ENCODE data around the gene GLUL. TPM values are rescaled to one million over a fixed set of nuclear protein-coding genes. Genes with fewer than 3 reads are reported as not detected.

Gene GLUL
- total RNA-seq, 3 donors from 2014 or later, result 364 to 851 (median 517) TPM

DNA sequence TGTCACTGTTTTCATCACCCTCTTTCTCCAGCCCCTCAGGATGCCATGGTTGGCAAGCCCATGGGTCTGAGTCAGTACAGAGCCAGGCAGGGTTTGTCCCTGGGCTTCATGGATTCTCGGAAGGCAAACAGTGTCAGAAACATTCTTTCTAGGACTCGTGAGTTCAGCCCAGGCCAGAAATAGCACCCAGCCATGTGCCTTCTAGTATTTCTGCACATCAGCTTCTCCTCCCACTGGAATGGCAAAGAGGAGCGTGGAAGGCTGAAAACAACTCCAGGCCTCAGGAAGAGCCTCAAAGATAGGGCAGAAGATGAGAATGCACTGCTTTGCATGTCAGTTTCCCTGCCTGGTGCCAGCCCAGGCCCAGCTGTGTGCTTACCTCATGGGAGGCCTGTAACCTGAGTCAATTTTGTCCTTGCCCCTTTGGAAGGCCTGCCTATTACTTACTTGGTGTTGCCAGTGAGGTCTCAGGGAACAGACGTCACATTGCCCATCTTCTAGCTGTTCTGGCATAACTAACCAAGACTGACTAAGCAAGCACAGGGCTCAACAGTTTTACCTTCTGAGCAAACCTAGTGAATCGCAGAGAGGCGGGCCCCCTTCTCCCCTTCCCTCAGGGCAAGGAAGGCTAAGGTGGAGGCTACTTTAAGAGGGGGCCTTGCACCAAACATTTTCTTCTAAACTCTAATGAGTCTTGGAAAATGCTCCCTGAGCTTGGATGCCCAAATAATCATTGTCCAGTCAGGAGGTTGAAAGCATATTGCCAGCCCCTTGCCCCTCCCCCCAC lies 42.4 kb downstream of the GLUL start:
- Histone ChIP-seq H3K9me3 (no peaks in the 10 kb centered on the region), H3K4me3 (no peak overlapping the region), H3K4me1 (ENCODE audit: low read depth) (no peaks in the 10 kb centered on the region), H3K36me3 (ENCODE audit: low read depth) (no peaks in the 10 kb centered on the region)
- intact Hi-C loops (cut with DNase I, micrococcal nuclease), result no loop called here
- no peak for DNase-seq
- no peak for ATAC-seq
- TF ChIP-seq, protein P1, sequence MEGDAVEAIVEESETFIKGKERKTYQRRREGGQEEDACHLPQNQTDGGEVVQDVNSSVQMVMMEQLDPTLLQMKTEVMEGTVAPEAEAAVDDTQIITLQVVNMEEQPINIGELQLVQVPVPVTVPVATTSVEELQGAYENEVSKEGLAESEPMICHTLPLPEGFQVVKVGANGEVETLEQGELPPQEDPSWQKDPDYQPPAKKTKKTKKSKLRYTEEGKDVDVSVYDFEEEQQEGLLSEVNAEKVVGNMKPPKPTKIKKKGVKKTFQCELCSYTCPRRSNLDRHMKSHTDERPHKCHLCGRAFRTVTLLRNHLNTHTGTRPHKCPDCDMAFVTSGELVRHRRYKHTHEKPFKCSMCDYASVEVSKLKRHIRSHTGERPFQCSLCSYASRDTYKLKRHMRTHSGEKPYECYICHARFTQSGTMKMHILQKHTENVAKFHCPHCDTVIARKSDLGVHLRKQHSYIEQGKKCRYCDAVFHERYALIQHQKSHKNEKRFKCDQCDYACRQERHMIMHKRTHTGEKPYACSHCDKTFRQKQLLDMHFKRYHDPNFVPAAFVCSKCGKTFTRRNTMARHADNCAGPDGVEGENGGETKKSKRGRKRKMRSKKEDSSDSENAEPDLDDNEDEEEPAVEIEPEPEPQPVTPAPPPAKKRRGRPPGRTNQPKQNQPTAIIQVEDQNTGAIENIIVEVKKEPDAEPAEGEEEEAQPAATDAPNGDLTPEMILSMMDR (IDR thresholded peaks at IDR 0.05), result no peak

DNA sequence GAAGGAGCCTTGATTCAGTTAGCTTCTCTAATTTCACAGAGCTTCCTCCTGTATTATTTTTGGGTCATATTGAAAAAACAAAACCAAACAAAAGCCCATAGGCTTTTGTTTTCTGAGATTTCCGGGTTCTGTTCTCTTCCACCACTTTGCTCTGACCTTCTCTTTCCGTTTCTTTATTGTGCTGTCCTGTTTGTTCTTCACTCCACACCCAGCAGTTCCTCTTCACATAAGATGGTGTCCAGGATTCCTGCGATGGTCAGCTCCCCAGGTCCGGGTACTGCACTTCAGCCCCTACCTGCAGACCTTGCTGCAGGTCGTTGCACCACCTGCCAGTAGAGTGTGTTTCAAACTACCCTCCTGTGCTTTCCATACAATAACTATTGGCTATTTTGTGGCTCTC lies 44.6 kb downstream of the GLUL start:
- ATAC-seq, result peak; percentile 62
- TF ChIP-seq, protein P1 (IDR thresholded peaks at IDR 0.05), result no peak
- Histone ChIP-seq H3K36me3 (ENCODE audit: low read depth) (no peaks in the 10 kb centered on the region), H3K9me3 (no peaks in the 10 kb centered on the region), H3K4me3 (no peak overlapping the region), H3K4me1 (ENCODE audit: low read depth) (no peaks in the 10 kb centered on the region)
- intact Hi-C loops (cut with DNase I, micrococcal nuclease), result no loop called here
- no peak for DNase-seq

DNA sequence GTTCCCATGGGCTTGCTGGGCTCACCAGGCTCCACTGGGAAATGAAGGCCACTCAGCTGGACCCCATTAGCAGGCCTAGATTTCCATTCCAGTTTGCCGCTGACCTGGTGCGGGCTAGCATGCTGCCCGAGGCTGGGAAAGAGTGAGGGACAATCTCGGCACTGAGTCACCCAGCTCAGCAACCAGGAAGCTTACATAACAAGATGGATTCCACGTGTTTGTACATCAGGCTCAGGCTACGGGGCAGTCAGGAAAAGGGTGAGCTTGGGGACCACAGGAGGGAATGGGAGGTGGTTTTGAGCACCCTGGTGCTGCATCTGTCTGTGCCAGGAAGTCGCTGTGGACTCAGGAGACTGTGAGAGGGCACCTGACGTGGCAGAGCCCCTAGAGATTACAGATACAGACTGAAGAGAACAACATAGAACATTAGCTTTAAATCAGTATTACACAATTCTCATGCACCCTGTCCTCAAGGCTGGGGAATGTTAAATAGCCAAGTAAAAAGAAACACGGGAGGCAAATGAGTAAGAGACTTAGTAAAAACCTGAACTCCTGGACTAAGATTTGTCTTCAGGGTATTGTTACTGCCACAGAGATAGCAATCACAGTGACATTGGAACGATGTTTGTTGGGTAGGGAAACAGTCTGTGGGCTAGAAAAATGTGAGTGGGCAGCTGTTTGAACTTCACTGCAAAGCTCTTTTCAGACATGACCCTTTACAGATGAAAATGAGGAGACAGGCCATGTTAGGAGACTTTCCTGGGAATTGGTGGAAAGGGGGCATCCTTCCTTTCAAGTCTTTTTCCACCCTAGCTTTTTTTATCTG lies 51.1 kb downstream of the GLUL start:
- no peaks in the 10 kb centered on the region for H3K9me3 ChIP-seq
- intact Hi-C loops (cut with DNase I, micrococcal nuclease), result no loop called here
- TF ChIP-seq, protein P1 (IDR thresholded peaks at IDR 0.05), result no peak
- no peaks in the 10 kb centered on the region for H3K4me1 ChIP-seq (ENCODE audit: low read depth)
- ATAC-seq, result no peak
- no peak overlapping the region for H3K4me3 ChIP-seq
- no peak for DNase-seq
- H3K36me3 ChIP-seq (ENCODE audit: low read depth), result no peaks in the 10 kb centered on the region

DNA sequence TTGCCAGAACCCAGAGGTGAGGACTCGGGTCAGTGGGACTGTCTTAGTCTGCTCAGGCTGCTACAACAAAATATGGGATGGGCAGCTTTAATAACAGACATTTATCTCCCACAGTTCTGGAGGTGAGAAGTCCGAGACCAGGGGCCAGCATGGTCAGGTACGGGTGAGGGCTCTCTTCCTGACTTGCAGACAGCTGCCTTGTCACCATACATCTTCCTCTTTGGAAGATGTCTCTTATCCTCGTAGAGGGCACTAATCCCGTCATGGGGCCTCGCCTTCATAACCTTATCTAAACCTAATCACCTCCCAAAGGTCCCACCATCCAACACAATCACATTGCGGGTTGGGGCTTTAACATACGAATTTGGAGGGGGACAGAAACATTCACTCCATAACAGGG lies 51.9 kb downstream of the GLUL start:
- Histone ChIP-seq H3K9me3 (no peaks in the 10 kb centered on the region), H3K4me1 (ENCODE audit: low read depth) (no peaks in the 10 kb centered on the region), H3K36me3 (ENCODE audit: low read depth) (no peaks in the 10 kb centered on the region), H3K4me3 (no peak overlapping the region)
- ATAC-seq (no peak), DNase-seq (no peak)
- intact Hi-C loops (cut with DNase I, micrococcal nuclease), result no loop called here
- TF ChIP-seq, protein P1 (IDR thresholded peaks at IDR 0.05), result no peak

DNA sequence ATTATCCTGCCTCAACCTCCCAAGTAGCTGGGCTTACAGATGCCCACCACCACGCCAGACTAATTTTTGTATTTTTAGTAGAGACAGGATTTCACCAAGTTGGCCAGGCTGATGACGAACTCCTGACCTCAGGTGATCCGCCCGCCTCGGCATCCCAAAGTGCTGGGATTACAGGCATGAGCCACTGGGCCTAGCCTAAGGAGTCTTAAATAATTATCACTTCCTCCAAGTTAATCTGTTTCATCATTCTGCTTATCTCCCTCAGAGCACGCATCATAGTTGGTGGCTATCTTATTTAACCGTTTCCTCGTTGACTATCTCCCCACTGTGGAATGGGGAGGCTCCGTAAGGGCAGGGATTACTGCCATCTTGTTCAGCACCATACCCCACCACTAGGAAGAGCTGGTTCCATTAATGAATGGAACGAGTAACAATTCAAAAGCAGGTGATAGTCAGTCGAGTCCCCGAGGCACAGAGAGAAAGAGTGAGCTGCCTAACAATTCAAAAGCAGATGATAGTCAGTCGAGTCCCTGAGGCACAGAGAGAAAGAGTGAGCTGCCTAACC lies 52.7 kb downstream of the GLUL start:
- no peaks in the 10 kb centered on the region for H3K36me3 ChIP-seq (ENCODE audit: low read depth)
- no peak overlapping the region for H3K4me3 ChIP-seq
- DNase-seq (no peak), ATAC-seq (no peak)
- intact Hi-C loops (cut with DNase I, micrococcal nuclease), result no loop called here
- no peaks in the 10 kb centered on the region for H3K4me1 ChIP-seq (ENCODE audit: low read depth)
- H3K9me3 ChIP-seq, result no peaks in the 10 kb centered on the region
- TF ChIP-seq, protein P1 (IDR thresholded peaks at IDR 0.05), result no peak

Measured in mucosa of descending colon (tissue), 3 donors.